HS-27A (cell line): ENCODE measurements around the gene AKR7A2.
"Not testable (repeated sequence)": the region's sequence is repeated elsewhere in the genome, so short reads cannot be mapped to it uniquely, and the experiment has no call there.

Experiments
- DNase-seq: peaks from one replicate; pipeline ENCODE4 v3.0.0-alpha.2; 2012; ENCODE audit warnings: low read depth, missing footprints

AKR7A2 gene

DNA sequence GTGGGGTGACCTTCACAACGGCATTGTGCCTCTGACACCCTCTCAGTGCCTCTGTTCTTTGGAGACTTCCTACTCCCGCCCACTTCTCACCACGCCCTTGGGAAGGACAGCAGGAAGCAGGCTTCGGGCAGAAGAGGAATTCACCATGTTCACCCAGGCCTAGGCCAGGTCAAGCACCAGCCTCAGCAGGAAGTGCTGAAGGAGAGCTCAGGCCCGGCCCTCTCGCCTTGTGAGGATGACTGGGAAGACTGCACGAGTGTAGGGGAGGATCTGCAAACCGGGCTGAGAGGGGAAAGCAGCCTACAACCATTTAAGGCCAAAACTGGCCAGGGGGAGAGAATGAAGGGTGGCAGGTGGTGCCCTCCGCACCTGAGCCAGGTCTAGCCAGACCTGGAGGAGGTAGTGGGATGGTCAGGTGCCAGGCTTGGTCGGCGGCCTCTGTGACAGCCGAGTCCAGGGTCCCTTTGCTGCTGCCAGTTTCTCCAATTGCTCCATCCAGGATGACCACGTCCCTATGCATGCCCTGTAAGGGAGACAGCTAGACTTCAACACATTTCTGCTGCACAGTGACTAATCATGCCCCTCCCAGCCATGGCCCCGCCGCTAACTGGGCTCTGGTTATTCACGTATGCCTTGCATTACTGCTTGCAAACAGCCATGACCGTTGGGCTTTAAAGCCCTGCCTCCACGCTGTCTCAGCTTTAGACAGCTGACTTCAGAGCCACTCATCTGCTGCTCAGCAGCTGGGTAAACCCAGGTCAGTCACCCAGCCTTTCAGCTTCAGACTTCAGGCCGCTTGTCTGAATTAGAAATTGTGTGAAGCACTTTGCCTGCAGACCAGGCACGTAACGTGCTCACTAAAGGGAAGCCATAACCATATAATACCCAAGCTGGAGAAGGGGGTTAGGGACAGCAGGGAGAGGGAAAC lies 51.5 kb downstream of the AKR7A2 start:
- no peak for DNase-seq

GRCh38 chr1:19258353-19258752 lies 53.6 kb downstream of the AKR7A2 start:
- no peak for DNase-seq

GRCh38 chr1:19257178-19257914 lies 54.6 kb downstream of the AKR7A2 start:
- no peak for DNase-seq

DNA sequence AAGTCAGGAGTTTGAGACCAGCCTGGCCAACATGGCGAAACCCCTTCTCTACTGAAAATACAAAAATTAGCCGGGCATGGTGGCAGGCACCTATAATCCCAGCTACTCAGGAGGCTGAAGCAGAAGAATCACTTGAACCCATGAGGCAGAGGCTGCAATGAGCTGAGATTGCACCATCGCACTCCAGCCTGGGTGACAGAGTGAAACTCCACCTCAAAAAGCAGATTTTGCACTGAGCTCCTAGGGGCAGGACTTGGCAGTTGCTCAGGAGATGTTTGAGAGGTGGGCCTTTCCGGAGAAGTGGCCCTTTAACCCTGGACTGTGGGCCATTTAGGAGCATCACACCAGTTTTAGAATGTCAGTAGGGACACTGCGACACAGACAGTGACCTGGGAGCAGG lies 55.6 kb downstream of the AKR7A2 start:
- DNase-seq: not testable (repeated sequence)

GRCh38 chr1:19255288-19255687 lies 56.7 kb downstream of the AKR7A2 start:
- no peak for DNase-seq

DNA sequence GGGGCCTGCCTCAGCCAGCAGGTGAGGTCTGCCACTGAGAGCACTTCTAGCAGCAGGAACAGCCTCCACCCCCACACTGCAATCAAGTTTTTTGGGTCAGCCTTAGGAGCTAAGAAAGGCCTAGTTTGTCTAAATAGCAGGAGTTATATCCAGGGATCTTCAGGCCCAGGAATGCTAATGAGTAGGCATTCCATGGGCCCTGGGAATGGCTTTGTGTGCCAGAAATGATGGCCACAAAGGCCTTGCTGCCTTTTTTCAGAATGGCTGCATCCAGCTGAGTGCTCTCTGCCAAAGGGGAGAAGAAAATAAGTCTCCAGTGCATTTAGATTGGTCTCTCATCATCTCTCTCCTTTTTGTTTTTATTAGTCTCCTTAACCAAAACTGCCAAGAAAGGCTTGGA lies 57.5 kb downstream of the AKR7A2 start:
- DNase-seq: no peak
